HG03045 (cell line): ENCODE data around the gene CCR1.
"Not testable (repeated sequence)": the region's sequence is repeated elsewhere in the genome, so short reads cannot be mapped to it uniquely, and the experiment has no call there.

Source experiments
- ATAC-seq: cut with Tn5 transposase; IDR thresholded peaks from one replicate; pipeline ENCODE4 v1.9.1; 2021; ENCODE audit warnings: mild to moderate bottlenecking, moderate library complexity; ENCODE audit not compliant: unreplicated experiment

CCR1 gene

GRCh38 chr3:46213201-46213600 is 5.1 kb upstream of the CCR1 start:
- no peak for ATAC-seq

- ATAC-seq, result no peak
These were observed 4.0 kb upstream of the CCR1 start for GRCh38 chr3:46212101-46212500.

- ATAC-seq, result no peak
These were observed 1.8 kb upstream of the CCR1 start for GRCh38 chr3:46209746-46210470.

- ATAC-seq, result no peak
These were observed 940 bp upstream of the CCR1 start for GRCh38 chr3:46209053-46209452.

- ATAC-seq, result not testable (repeated sequence)
These were observed 599 bp downstream of the CCR1 start for GRCh38 chr3:46207514-46207913.

- no peak for ATAC-seq
These were observed 1.7 kb downstream of the CCR1 start for GRCh38 chr3:46206282-46207015.

GRCh38 chr3:46205286-46205960 is 2.7 kb downstream of the CCR1 start:
- no peak for ATAC-seq

- ATAC-seq, result no peak
These were observed 4.4 kb downstream of the CCR1 start for GRCh38 chr3:46203681-46204080.

GRCh38 chr3:46202535-46202934 is 5.6 kb downstream of the CCR1 start:
- no peak for ATAC-seq

GRCh38 chr3:46200790-46201189 is 7.3 kb downstream of the CCR1 start:
- no peak for ATAC-seq

- no peak for ATAC-seq
These were observed 7.9 kb downstream of the CCR1 start for GRCh38 chr3:46200211-46200610.

GRCh38 chr3:46196261-46196957 is 11.7 kb downstream of the CCR1 start:
- no peak for ATAC-seq

- ATAC-seq, result no peak
These were observed 13.1 kb downstream of the CCR1 start for GRCh38 chr3:46194868-46195553.

- ATAC-seq, result no peak
These were observed 14.7 kb downstream of the CCR1 start for GRCh38 chr3:46193436-46193835.

GRCh38 chr3:46192939-46193338 is 15.2 kb downstream of the CCR1 start:
- no peak for ATAC-seq

GRCh38 chr3:46191730-46192129 is 16.4 kb downstream of the CCR1 start:
- no peak for ATAC-seq

- no peak for ATAC-seq
These were observed 19.4 kb downstream of the CCR1 start for GRCh38 chr3:46188708-46189107.

GRCh38 chr3:46187876-46188275 is 20.2 kb downstream of the CCR1 start:
- no peak for ATAC-seq

- ATAC-seq, result no peak
These were observed 20.8 kb downstream of the CCR1 start for GRCh38 chr3:46187341-46187700.

GRCh38 chr3:46186471-46187340 is 21.4 kb downstream of the CCR1 start:
- ATAC-seq, result no peak
